Keratinocyte (primary cell): ENCODE results near the gene TAPT1. TPM values are rescaled to one million over a fixed set of nuclear protein-coding genes. Genes with fewer than 3 reads are reported as not detected.

ENCODE experiments used
- DNase-seq: peaks from one replicate; pipeline ENCODE4 v3.0.0-alpha.2; 2011; ENCODE audit warnings: low read depth, missing footprints, low spot score
- FAIRE-seq: peaks from 2 replicates; lab custom pipeline; 2011; peaks lifted over from hg19 to GRCh38; lab: Jason Lieb, UNC
- H2AFZ ChIP-seq: 2 replicates; pipeline ENCODE4 v1.6.0; 2012; ENCODE audit warnings: low read length, control low read depth, inconsistent platforms; ENCODE audit not compliant: control insufficient read depth
- H3K27ac ChIP-seq: 2 replicates; pipeline ENCODE4 v1.5.1; 2011; ENCODE audit warnings: low read length; ENCODE audit not compliant: control insufficient read depth, insufficient read depth
- H3K27me3 ChIP-seq: 3 replicates; pipeline ENCODE4 v1.6.0; 2011; ENCODE audit warnings: low read length; ENCODE audit not compliant: control insufficient read depth, insufficient read depth; ENCODE audit errors: extremely low read depth
- H3K36me3 ChIP-seq, 2 experiments: 2 replicates in 1 of 2; 3 replicates in 1 of 2; pipeline ENCODE4 v1.5.1; 2011; ENCODE audit warnings: low read length in 2 of 2, mild to moderate bottlenecking in 1 of 2; ENCODE audit not compliant: control insufficient read depth in 2 of 2, insufficient read depth in 2 of 2; ENCODE audit errors: extremely low read depth in 1 of 2
- H3K4me1 ChIP-seq: 3 replicates; pipeline ENCODE4 v1.5.1; 2011; ENCODE audit warnings: low read length; ENCODE audit not compliant: control insufficient read depth, insufficient read depth; ENCODE audit errors: extremely low read depth
- H3K4me2 ChIP-seq: 3 replicates; pipeline ENCODE4 v1.6.0; 2011; ENCODE audit warnings: low read depth, low read length; ENCODE audit not compliant: control insufficient read depth, insufficient read depth; ENCODE audit errors: extremely low read depth
- H3K4me3 ChIP-seq, 3 experiments: fragments of 200-600 bp in 1 of 3; sonication (generic) in 1 of 3; 2 replicates in 2 of 3; 3 replicates in 1 of 3; pipeline ENCODE4 v1.5.1; 2011 to 2016; ENCODE audit warnings: low read length in 3 of 3, mild to moderate bottlenecking in 3 of 3, control low read depth in 2 of 3, inconsistent platforms in 1 of 3, low read depth in 1 of 3, mixed read lengths in 1 of 3, mixed run types in 1 of 3, moderate library complexity in 1 of 3; ENCODE audit not compliant: control insufficient read depth in 2 of 3, insufficient read depth in 2 of 3; ENCODE audit errors: extremely low read depth in 1 of 3
- H3K79me2 ChIP-seq: 2 replicates; pipeline ENCODE4 v1.6.0; 2012; ENCODE audit warnings: low read length; ENCODE audit not compliant: control insufficient read depth, insufficient read depth
- H3K9ac ChIP-seq: 3 replicates; pipeline ENCODE4 v1.6.0; 2011; ENCODE audit warnings: low read length; ENCODE audit not compliant: control insufficient read depth, insufficient read depth; ENCODE audit errors: extremely low read depth
- H3K9me1 ChIP-seq: 3 replicates; pipeline ENCODE4 v1.6.0; 2011; ENCODE audit warnings: low read length; ENCODE audit not compliant: control insufficient read depth, insufficient read depth; ENCODE audit errors: extremely low read depth
- H3K9me3 ChIP-seq: 2 replicates; pipeline ENCODE4 v1.5.1; 2012; ENCODE audit warnings: low read depth, low read length; ENCODE audit not compliant: control insufficient read depth
- H4K20me1 ChIP-seq: 3 replicates; pipeline ENCODE4 v1.6.0; 2011; ENCODE audit warnings: low read length; ENCODE audit not compliant: control insufficient read depth, insufficient read depth; ENCODE audit errors: extremely low read depth
- EZH2 ChIP-seq: IDR thresholded peaks from one replicate; pipeline ENCODE4 v1.6.1; 2012; ENCODE audit warnings: inconsistent platforms, mild to moderate bottlenecking, low read length, moderate library complexity
- dilution Hi-C: fragments of 300-500 bp; cut with MboI; formaldehyde crosslinking; loops from one replicate; pipeline ENCODE4 v1.7.0; 2020; ENCODE audit warnings: low sequenced_read_pairs; ENCODE audit not compliant: extremely low pct_ligation_motif_present
- polyA plus RNA-seq, 5 experiments: library from polyadenylated mRNA; depleted of rRNA in 3 of 5; stranded (reverse) in 3 of 5; stranded (forward) in 1 of 5; unstranded in 1 of 5; fragments of >200 nt; gene quantifications; 1 replicate in 1 of 5; 2 replicates in 3 of 5; 3 replicates in 1 of 5; pipeline versions ENCODE4 v1.2.1 to v1.2.3, GENCODE V29; 2011 to 2012; ENCODE audit warnings: missing spikeins in 2 of 5, low read depth in 1 of 5, low replicate concordance in 1 of 5
- TF ChIP-seq, protein P1 (sequence below), 3 experiments: IDR thresholded peaks in 1 of 3; conservative IDR thresholded peaks in 1 of 3; optimal IDR thresholded peaks in 1 of 3; 2 replicates in 2 of 3; 3 replicates in 1 of 3; pipeline versions ENCODE3 to v1.5.1; 2011; ENCODE audit warnings: low read length in 3 of 3, mild to moderate bottlenecking in 3 of 3, moderate library complexity in 2 of 3, control low read depth in 1 of 3, inconsistent platforms in 1 of 3; ENCODE audit not compliant: insufficient read depth in 2 of 3; ENCODE audit errors: extremely low read depth in 1 of 3

TAPT1 gene
- polyA plus RNA-seq, 1 donor (not counting 4 experiments of a cell fraction or from before 2014, with no cell fraction given), result 10.7 TPM

DNA sequence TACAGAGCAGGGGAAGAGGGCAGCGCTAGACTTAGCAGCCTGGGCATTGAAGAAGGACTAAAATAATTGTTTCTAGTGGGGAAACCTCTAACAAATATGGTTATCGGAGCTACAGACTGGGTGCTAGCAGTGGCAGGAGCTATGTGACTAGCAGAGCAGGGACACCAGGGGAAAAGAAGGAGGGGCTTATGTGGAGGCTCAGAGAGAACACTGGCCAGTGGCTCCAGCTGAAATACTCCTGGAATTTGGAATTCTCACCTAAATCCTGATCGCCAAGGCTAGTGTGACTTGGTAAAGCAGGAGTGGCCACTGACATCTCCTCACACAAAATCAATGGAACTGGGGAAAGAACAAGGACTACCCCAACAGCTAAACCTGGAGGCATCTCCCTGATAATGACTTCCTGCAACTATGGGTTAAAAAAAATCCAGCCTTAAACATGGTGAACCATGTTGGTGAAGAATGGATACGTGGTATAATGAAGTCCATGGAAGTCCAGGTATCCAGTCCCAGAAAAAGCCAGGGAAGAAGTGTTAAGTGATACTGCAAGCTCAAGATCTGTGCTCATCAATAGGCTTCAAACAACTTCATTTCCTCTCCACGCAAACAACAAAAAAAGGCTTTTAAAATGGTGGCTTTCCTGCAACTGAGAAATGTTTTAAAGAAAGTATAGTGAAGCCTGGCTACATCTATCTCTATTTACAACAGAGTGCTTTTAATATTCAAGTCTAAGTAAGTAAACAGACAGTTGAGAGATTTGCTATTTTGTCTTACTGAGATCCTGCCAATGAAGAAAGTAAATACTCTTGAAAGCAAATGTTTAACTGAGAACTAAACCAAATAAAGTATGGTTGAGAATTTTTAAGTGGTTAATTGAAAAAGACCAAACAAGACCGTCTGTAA is 1.8 kb downstream of the TAPT1 start:
- no peak overlapping the region for H3K9ac ChIP-seq
- H3K4me1 ChIP-seq, result peaks cover 8% of the 10 kb centered on the region
- H3K4me2 ChIP-seq, result peak overlapping the region; percentile 76
- H3K36me3 ChIP-seq, result peaks cover 0 to 2% of the 10 kb centered on the region in 2 experiments
- DNase-seq, result no peak
- no peaks in the 10 kb centered on the region for H3K9me3 ChIP-seq
- H3K9me1 ChIP-seq, result no peaks in the 10 kb centered on the region
- TF ChIP-seq, protein P1, sequence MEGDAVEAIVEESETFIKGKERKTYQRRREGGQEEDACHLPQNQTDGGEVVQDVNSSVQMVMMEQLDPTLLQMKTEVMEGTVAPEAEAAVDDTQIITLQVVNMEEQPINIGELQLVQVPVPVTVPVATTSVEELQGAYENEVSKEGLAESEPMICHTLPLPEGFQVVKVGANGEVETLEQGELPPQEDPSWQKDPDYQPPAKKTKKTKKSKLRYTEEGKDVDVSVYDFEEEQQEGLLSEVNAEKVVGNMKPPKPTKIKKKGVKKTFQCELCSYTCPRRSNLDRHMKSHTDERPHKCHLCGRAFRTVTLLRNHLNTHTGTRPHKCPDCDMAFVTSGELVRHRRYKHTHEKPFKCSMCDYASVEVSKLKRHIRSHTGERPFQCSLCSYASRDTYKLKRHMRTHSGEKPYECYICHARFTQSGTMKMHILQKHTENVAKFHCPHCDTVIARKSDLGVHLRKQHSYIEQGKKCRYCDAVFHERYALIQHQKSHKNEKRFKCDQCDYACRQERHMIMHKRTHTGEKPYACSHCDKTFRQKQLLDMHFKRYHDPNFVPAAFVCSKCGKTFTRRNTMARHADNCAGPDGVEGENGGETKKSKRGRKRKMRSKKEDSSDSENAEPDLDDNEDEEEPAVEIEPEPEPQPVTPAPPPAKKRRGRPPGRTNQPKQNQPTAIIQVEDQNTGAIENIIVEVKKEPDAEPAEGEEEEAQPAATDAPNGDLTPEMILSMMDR (optimal IDR thresholded peaks at IDR 0.05 in 1 of 3, IDR thresholded peaks at IDR 0.05 in 1 of 3, conservative IDR thresholded peaks at IDR 0.05 in 1 of 3; ENCODE audit: extremely low read depth in 1 of 3, insufficient read depth in 2 of 3, low read length in 3 of 3), result no peak
- TF ChIP-seq EZH2, result no peak
- H3K27ac ChIP-seq, result no peak overlapping the region
- H4K20me1 ChIP-seq, result no peaks in the 10 kb centered on the region
- FAIRE-seq, result no peak
- dilution Hi-C loops, result no loop called here
- no peaks in the 10 kb centered on the region for H3K27me3 ChIP-seq
- peaks cover 17% of the 10 kb centered on the region for H3K79me2 ChIP-seq
- no peak overlapping the region for H2AFZ ChIP-seq
- peak overlapping the region in 2 of 3 experiments; percentile 69 to 85 for H3K4me3 ChIP-seq

DNA sequence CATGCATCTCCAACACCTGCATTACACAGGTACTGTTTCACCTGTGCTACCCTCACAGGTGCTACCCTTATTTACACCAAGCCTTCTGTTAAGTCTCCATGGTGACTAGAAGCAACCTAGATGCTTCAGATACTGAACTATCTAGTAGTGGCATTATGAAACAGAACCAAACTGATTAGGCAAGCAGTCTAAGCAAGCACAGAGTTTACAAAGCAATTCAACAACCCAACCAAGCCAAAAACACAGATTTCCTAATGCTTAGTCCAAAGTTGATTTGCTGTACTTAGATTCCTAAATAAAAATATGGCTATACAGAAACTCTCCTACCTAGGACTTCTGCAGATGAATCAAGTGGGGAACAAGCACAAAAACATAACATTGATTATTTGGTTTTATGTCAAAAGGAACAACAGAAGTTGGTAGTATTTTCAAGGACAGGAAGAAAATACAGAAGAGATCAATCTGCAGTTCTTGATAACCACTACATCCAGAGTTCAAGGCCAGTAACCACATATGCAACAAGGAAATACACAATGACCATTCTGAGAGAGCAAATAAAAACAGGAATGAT is 3.2 kb downstream of the TAPT1 start:
- peaks cover 22% of the 10 kb centered on the region for H3K79me2 ChIP-seq
- no peak for TF ChIP-seq EZH2
- TF ChIP-seq, protein P1 (optimal IDR thresholded peaks at IDR 0.05 in 1 of 3, IDR thresholded peaks at IDR 0.05 in 1 of 3, conservative IDR thresholded peaks at IDR 0.05 in 1 of 3; ENCODE audit: extremely low read depth in 1 of 3, insufficient read depth in 2 of 3, low read length in 3 of 3), result no peak
- no peak overlapping the region for H2AFZ ChIP-seq
- H3K4me1 ChIP-seq, result peaks cover 8% of the 10 kb centered on the region
- FAIRE-seq (no peak), DNase-seq (no peak)
- no peak overlapping the region for H3K27ac ChIP-seq
- H3K9ac ChIP-seq, result no peak overlapping the region
- H3K9me3 ChIP-seq, result no peaks in the 10 kb centered on the region
- H3K4me2 ChIP-seq, result no peak overlapping the region
- H3K4me3 ChIP-seq, result no peak overlapping the region
- H3K36me3 ChIP-seq, result peaks cover 0 to 2% of the 10 kb centered on the region in 2 experiments
- no peaks in the 10 kb centered on the region for H3K27me3 ChIP-seq
- peaks cover 3% of the 10 kb centered on the region for H3K9me1 ChIP-seq
- dilution Hi-C loops, result no loop called here
- peaks cover 3% of the 10 kb centered on the region for H4K20me1 ChIP-seq
